ENCODE measurements around the gene CBX4.

CBX4 gene

DNA sequence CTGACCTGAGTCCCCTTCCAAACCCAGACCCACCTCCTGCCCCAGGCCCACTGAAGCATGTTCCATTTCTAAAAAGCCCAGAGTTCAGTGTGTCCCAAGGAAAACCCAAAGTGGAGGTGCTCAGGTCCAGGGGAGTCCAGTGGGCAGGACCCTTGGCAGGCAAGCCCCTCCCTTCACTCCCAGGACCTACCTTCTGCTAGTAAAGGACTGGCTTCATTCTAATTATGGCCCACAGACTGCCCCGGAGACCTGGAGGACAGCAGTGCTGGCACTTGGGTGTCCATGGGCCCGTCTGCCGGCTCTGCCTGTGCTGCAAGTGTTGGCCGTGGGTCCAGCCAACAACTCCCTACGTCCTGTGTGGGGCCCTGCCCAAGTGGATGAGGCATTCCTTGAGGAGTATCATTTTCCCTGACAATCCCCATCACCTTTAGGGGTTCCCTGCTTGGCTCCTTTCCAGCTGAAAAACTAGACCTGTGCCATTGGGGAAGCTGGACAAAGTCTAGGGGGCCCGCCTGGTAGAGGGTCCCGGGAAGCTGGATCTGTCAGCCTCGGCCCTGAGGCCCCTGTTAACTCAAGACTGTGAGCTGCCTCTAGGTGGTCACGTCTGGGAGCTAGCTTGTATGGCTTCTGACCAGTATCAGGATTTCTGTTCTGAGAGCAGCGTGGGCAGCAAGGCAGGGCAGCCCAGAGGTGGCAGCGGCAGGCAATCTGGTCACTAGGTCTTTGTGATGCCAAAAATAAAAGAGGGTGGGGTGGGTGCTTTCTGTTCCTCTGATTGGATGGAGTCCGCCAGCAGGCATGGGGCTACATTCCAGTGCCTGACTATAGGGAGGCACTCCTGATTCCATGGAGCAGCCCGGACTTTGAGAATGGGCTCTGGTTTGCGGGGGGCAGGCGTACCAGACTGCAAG is 53.1 kb downstream of the CBX4 start:
- no peak for DNase-seq

DNA sequence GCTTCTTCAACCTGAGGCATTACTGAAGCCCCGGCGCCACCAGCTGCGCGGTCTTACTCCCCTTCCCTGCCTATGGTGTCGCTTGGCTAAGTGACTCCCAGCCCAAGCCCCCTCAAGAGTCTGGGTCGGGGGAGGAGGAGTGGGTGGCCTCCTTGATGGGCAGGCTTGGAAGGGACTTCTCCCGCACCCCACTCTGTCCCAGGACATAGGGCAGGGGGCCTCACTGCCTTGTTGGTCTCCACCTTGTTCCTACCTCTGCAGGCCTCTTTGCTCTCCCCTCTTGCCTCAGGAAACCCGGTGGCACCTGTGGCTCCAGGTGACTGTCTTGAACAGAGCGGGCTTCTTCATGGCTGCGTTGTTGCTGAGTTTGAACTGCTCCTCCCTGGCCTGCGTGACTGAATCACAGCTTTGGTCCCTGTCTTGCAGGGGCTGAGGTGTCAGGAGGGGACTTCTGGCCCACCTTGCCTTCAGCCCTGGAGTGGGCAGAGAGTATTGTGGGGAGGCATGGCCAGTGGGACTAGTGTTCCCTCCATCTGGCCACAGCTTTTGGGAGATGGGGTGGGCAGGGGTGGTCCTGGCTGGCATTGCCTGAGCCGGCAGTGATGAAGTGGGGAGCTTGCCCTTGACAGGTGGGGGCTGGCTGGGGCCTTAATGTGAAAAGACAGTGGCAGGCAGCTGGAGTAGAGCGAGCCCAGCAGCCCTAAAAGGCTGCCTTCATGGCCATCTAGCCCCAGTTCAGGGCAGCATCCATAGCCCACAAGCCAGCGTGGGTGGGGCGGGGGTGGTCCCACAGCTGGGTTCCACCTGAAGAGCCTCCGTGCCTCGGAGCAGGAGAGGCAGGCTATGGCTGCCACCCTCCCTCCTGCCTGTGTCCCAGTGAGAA is 54.0 kb downstream of the CBX4 start:
- DNase-seq: no peak

DNA sequence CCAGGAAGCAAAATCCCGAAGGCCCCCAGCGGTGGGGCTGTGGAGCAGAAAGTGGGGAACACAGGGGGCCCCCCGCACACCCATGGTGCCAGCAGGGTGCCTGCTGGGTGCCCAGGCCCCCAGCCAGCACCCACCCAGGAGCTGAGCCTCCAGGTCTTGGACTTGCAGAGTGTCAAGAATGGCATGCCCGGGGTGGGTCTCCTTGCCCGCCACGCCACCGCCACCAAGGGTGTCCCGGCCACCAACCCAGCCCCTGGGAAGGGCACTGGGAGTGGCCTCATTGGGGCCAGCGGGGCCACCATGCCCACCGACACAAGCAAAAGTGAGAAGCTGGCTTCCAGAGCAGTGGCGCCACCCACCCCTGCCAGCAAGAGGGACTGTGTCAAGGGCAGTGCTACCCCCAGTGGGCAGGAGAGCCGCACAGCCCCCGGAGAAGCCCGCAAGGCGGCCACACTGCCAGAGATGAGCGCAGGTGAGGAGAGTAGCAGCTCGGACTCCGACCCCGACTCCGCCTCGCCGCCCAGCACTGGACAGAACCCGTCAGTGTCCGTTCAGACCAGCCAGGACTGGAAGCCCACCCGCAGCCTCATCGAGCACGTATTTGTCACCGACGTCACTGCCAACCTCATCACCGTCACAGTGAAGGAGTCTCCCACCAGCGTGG is 54.8 kb downstream of the CBX4 start:
- no peak for DNase-seq

DNA sequence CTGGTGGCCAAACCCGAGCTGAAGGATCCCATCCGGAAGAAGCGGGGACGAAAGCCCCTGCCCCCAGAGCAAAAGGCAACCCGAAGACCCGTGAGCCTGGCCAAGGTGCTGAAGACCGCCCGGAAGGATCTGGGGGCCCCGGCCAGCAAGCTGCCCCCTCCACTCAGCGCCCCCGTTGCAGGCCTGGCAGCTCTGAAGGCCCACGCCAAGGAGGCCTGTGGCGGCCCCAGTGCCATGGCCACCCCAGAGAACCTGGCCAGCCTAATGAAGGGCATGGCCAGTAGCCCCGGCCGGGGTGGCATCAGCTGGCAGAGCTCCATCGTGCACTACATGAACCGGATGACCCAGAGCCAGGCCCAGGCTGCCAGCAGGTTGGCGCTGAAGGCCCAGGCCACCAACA is 55.3 kb downstream of the CBX4 start:
- DNase-seq: no peak
